Activated T-helper 2 cell treated with anti-CD3 and anti-CD28 coated beads, Interferon-gamma antibody, Interleukin-2, Interleukin-4, amounts not matched to agents 10 μg/mL and 5 μg/mL and 100 μg/mL, durations not matched to agents 14 hours and 24 hours and 36 hours (primary cell): ENCODE results near the gene UBR1. TPM values are rescaled to one million over a fixed set of nuclear protein-coding genes. Genes with fewer than 3 reads are reported as not detected.
"Not testable (repeated sequence)": the region's sequence is repeated elsewhere in the genome, so short reads cannot be mapped to it uniquely, and the experiment has no call there.

Source experiments
- DNase-seq: peaks from one replicate; pipeline ENCODE4 v3.0.0; 2021; ENCODE audit warnings: low spot score
- H3K27ac Mint-ChIP-seq: one replicate; pipeline ENCODE4 v1.8.0; 2021; ENCODE audit warnings: mixed read lengths
- H3K27me3 Mint-ChIP-seq: one replicate; pipeline ENCODE4 v1.8.0; 2021; ENCODE audit warnings: low read depth, mixed read lengths
- H3K36me3 Mint-ChIP-seq: one replicate; pipeline ENCODE4 v1.8.0; 2021; ENCODE audit warnings: low read depth, mixed read lengths
- H3K4me1 Mint-ChIP-seq: one replicate; pipeline ENCODE4 v1.8.0; 2021; ENCODE audit warnings: low read depth, mixed read lengths
- H3K4me3 Mint-ChIP-seq: one replicate; pipeline ENCODE4 v1.8.0; 2021; ENCODE audit warnings: low read depth, mild to moderate bottlenecking, moderate library complexity, mixed read lengths
- H3K9me3 Mint-ChIP-seq: one replicate; pipeline ENCODE4 v1.8.0; 2021; ENCODE audit warnings: mixed read lengths
- intact Hi-C: fragments of 100-400 bp; cut with micrococcal nuclease; formaldehyde crosslinking; loops from one replicate; pipeline ENCODE4 v1.15.1; 2023
- total RNA-seq: library from RNA; stranded (reverse); gene quantifications from 2 replicates; pipeline ENCODE4 v1.2.3, GENCODE V29; 2022

The UBR1 gene
- total RNA-seq, 1 donor from 2014 or later, result 36.7 TPM

DNA sequence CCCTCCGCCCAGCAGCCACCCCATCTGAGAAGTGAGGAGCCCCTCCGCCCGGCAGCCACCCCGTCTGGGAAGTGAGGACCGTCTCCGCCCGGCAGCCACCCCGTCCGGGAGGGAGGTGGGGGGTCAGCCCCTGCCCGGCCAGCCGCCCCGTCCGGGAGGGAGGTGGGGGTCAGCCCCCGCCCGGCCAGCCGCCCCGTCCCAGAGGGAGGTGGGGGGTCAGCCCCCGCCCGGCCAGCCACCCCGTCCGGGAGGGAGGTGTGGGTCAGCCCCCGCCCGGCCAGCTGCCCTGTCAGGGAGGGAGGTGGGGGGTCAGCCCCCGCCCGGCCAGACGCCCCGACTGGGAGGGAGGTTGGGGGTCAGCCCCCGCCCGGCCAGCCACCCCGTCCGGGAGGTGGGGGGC is 91.2 kb downstream of the UBR1 start:
- H3K9me3 Mint-ChIP-seq, H3K4me1 Mint-ChIP-seq, H3K27ac Mint-ChIP-seq, intact Hi-C loops, H3K4me3 Mint-ChIP-seq, DNase-seq, H3K27me3 Mint-ChIP-seq: not testable (repeated sequence)
- peaks cover 52% of the 10 kb centered on the region for H3K36me3 Mint-ChIP-seq

DNA sequence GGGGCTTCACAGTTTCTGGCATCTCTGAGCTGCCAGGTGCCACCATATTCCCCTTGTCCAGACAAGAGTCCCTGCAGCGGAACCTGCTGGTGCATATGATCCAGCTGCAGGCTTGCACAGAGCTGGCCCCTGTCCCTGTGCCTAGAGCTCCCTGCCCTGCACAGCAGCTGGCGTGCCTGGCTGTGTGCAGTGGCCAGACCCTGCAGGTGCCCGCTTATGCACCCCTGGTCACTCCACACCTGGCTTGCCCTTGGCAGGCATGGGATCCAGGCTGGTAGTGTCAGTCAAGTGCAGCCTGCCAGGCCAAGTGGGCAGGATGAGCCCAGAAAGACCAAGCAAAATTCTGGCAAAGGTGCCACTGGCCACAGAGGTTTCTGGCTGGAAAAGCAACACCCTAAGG is 96.6 kb downstream of the UBR1 start:
- Mint-ChIP-seq H3K27ac (no peak overlapping the region), H3K4me1 (no peaks in the 10 kb centered on the region), H3K9me3 (no peaks in the 10 kb centered on the region), H3K27me3 (no peaks in the 10 kb centered on the region), H3K36me3 (peaks cover 60% of the 10 kb centered on the region), H3K4me3 (no peak overlapping the region)
- intact Hi-C loops, result no loop called here
- DNase-seq, result no peak

DNA sequence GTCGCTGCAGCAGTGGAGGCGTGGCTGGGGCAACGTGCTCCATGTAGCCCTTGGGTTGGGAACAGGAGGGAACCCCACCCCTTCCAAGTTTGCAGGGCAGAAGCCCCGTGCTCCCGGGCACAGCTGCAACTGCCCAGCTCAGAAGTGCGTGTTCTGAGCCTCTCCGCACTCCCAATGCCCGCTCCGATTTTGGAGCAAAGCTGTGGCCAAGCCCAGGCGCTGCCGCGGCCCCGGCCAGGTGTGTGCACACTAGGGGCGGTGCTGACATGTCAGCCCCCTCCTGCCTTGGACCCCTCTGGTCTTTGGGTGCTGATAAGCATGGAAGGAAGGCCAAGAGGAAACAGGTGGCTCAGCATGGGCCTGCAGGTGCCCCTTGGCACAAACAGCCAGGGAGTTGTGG is 97.7 kb downstream of the UBR1 start:
- no peak overlapping the region for H3K27ac Mint-ChIP-seq
- no peaks in the 10 kb centered on the region for H3K9me3 Mint-ChIP-seq
- H3K4me3 Mint-ChIP-seq, result no peak overlapping the region
- H3K4me1 Mint-ChIP-seq, result no peaks in the 10 kb centered on the region
- intact Hi-C loops, result no loop called here
- no peaks in the 10 kb centered on the region for H3K27me3 Mint-ChIP-seq
- peaks cover 63% of the 10 kb centered on the region for H3K36me3 Mint-ChIP-seq
- no peak for DNase-seq

DNA sequence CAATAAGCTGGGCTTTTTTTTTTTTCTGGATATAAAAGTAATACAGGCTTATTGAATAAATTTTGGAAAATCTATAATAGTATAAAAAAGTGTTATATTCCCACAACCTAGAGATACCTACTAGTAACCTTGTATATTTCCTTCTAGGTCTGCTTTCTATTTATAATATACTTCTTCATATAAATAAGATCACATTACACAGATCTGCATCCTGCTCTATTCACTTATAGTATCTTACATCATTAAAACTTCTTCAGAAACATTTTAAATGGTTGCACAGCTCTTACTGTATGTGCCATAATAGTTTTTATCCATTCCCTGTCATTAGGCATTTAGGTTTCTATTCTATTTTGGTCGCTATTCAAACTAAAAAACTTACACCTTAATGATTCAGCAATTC is 98.3 kb downstream of the UBR1 start:
- intact Hi-C loops, result no loop called here
- Mint-ChIP-seq H3K4me1 (no peaks in the 10 kb centered on the region), H3K27ac (no peak overlapping the region), H3K27me3 (no peaks in the 10 kb centered on the region), H3K36me3 (peaks cover 65% of the 10 kb centered on the region), H3K4me3 (no peak overlapping the region), H3K9me3 (no peaks in the 10 kb centered on the region)
- DNase-seq, result no peak

DNA sequence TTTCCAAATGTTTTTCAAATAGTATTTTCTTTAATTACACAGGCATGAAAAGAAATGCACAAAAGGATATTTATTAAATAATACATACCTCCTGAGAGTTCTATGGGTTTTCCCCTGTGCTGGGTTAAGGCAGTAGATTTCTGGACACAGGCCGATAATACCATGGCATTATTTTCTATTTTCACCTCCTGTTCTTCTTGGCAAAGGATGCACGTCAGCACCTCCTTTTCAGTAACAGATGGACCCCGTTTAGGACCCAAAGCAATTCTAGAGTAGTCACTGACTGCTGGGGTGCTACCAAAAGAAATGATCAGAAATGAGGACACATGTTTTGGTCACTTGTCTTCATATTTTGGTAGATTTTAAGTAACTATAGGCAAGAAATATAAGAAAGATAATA is 98.8 kb downstream of the UBR1 start:
- Mint-ChIP-seq H3K36me3 (peaks cover 64% of the 10 kb centered on the region), H3K27me3 (no peaks in the 10 kb centered on the region), H3K9me3 (no peaks in the 10 kb centered on the region), H3K27ac (no peak overlapping the region), H3K4me3 (no peak overlapping the region), H3K4me1 (no peaks in the 10 kb centered on the region)
- no peak for DNase-seq
- intact Hi-C loops, result no loop called here

DNA sequence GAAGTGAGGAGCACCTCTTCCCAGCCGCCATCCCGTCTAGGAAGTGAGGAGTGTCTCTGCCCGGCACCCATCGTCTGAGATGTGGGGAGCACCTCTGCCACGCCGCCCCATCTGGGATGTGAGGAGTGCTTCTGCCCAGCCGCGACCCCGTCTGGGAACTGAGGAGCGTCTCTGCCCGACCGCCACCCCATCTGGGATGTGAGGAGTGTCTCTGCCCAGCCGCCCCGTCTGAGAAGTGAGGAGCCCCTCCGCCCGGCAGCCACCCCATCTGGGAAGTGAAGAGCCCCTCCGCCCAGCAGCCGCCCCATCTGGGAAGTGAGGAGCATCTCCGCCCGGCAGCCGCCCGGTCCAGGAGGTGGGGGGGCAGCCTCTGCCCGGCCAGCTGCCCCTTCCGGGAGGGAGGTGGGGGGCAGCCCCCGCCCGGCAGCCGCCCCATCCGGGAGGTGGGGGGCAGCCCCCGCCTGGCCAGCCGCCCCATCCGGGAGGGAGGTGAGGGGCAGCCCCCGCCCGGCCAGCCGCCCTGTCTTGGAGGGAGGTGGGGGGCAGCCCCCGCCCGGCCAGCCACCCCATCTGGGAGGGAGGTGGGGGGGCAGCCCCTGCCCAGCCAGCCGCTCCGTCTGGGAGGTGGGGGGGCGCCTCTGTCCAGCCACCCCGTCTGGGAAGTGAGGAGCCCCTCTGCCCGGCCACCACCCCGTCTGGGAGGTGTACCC is 100.8 kb downstream of the UBR1 start:
- H3K27me3 Mint-ChIP-seq, intact Hi-C loops: not testable (repeated sequence)
- H3K36me3 Mint-ChIP-seq, result peaks cover 48% of the 10 kb centered on the region

DNA sequence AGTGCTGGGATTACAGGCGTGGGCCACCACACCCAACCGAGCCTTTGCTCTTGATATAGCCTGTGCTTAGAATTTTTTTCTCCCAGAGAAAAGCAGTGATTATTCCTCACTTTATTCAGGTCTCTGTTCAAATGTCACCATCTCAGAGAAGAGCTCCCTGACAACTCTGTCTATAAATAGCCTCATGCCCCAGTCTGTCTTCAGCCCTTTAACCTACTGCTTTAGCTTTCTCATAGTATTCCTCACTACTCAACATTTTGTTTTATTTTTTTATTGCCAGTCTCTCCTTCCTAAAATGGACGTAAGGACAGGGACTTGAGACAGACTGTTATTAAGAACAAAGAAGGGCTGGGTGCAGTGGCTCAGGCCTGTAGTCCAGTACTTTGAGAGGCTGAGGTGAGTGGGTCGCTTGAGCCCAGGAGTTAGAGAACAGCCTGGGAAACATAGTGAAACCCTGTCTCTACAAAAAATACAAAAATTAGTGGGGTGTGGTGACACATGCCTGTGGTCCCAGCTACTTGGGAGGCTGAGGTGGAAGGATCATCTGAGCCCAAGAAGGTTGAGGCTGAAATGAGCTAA is 106.5 kb downstream of the UBR1 start:
- Mint-ChIP-seq H3K36me3 (peaks cover 47% of the 10 kb centered on the region), H3K27ac (no peak overlapping the region), H3K4me1 (peaks cover 12% of the 10 kb centered on the region), H3K4me3 (no peak overlapping the region), H3K9me3 (no peaks in the 10 kb centered on the region), H3K27me3 (no peaks in the 10 kb centered on the region)
- intact Hi-C loops, result no loop called here
- no peak for DNase-seq

More for the DNA sequence above, 100.8 kb downstream of the UBR1 start:
- not testable (repeated sequence) for H3K4me3 Mint-ChIP-seq, H3K9me3 Mint-ChIP-seq, DNase-seq, H3K4me1 Mint-ChIP-seq, H3K27ac Mint-ChIP-seq

DNA sequence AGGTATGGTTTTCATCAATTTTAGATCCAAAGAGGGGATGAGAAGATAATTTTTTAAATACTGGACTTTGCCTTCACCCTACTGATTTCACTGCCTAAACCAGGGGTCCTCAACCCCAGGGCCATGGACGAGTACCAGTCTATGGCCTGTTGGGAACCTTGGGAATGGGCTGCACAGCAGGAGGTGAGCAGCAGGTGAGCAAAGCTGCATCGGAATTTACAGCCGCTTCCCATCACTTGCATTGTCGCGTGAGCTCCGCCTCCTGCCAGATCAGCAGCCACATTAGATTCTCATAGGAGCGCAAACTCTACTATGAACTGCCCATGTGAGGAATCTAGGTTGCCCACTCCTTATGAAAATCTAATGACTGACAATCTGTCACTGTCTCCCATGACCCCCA is 109.0 kb downstream of the UBR1 start:
- intact Hi-C loops, result no loop called here
- Mint-ChIP-seq H3K36me3 (peaks cover 42% of the 10 kb centered on the region), H3K9me3 (no peaks in the 10 kb centered on the region), H3K4me3 (no peak overlapping the region), H3K4me1 (peaks cover 17% of the 10 kb centered on the region), H3K27ac (no peak overlapping the region), H3K27me3 (no peaks in the 10 kb centered on the region)
- no peak for DNase-seq

DNA sequence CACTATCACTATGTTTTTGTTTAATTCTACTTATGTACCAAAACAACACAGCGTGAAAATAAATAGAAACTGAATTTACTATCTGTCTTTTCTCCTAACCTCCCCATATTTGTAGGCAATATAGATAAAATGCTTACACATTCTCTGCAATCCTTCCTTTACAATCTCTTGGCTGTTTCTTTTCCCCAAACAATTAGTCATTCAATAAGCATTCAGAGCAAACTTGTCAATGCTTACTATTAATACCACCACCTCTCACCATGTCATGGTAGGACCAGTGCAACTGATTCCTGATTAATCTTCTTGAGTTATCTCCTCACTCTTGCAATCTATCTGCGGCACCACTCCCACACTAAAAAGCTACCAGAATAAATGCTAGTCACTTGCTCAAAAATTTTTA is 111.3 kb downstream of the UBR1 start:
- Mint-ChIP-seq H3K27me3 (no peaks in the 10 kb centered on the region), H3K4me1 (peaks cover 17% of the 10 kb centered on the region), H3K36me3 (peaks cover 50% of the 10 kb centered on the region), H3K4me3 (no peak overlapping the region), H3K27ac (no peak overlapping the region), H3K9me3 (no peaks in the 10 kb centered on the region)
- no peak for DNase-seq
- intact Hi-C loops, result no loop called here

DNA sequence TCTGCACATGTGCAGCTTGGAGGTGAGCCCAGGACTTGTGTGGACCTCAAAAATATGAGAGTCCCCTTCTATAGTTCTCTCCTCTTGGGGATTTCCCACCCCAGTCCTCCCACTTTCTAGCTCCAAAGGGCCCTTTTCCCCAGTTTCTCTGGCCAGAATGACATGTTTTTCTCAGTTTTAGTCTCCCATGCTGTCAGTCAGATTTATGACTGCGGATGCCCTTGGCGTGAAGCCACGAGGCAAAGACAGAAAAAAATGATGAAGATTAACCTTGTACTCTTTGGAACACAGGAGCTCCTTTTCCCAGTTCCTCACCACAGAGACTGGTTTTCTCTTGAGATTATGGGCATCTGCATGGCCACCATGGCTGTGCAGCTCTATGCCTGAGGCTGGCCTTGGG is 113.2 kb downstream of the UBR1 start:
- intact Hi-C loops, result no loop called here
- no peak overlapping the region for H3K27ac Mint-ChIP-seq
- no peaks in the 10 kb centered on the region for H3K27me3 Mint-ChIP-seq
- DNase-seq, result no peak
- no peaks in the 10 kb centered on the region for H3K9me3 Mint-ChIP-seq
- H3K4me1 Mint-ChIP-seq, result peaks cover 13% of the 10 kb centered on the region
- H3K36me3 Mint-ChIP-seq, result peaks cover 49% of the 10 kb centered on the region
- H3K4me3 Mint-ChIP-seq, result no peak overlapping the region

DNA sequence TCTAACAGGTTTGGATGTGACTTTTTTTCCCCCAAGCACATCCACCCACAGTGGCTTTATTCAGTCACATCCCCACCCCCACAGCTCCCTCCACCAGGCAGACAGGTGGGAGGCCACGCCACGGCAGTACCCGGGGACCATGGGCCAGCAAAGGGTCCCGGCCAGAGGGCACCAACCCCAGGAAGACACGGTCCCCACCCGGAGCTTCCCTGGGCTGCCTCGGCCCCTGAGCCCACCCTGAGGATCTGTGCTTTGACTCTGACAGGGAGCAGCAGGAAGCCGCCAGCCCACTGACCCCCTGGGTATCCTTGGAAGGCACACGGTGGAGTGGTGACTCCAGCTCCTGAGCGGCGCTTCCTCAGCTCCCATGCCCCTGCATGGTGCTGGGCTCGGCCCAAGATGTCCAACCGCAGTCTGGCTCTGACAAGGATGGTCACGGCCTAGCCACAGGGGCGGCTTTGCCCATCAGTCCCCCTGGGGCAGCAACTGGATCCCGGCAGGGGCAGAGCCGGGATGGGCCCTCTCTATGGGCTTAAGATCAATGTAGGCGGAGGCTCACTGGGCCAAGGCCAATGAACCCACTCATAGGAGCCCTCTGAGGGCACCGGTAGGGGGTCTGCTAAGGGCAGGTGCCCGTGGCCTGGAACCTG is 119.0 kb downstream of the UBR1 start:
- intact Hi-C loops, result no loop called here
- Mint-ChIP-seq H3K4me1 (no peaks in the 10 kb centered on the region), H3K4me3 (no peak overlapping the region), H3K36me3 (peaks cover 50% of the 10 kb centered on the region), H3K27me3 (no peaks in the 10 kb centered on the region), H3K27ac (no peak overlapping the region), H3K9me3 (no peaks in the 10 kb centered on the region)
- DNase-seq, result no peak

DNA sequence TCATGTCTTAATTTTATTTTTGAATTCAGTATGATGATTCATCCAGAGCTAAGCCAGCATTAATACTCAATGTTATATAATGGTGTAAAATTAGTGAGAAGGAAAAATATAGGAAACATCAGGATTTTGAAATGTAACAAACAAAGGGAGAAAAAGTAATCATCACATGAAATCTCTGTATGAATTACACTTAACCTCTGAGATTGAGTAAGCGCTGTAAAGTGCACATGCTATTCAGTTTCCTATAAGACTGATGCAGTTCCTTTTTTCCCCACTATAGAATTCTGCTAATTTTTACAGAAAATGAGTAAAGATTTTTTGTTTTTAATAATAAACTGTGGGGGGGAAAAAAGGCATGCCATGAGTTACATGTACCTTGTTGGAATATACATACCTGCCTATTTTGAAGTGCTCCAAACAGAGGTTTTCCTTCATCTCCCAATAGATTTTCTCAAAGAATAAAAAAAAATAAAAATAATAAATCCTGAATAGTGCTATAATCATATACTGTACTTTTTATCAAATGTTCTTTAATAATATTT is 121.3 kb downstream of the UBR1 start:
- H3K4me3 Mint-ChIP-seq, result no peak overlapping the region
- no peaks in the 10 kb centered on the region for H3K9me3 Mint-ChIP-seq
- peaks cover 50% of the 10 kb centered on the region for H3K36me3 Mint-ChIP-seq
- no peaks in the 10 kb centered on the region for H3K4me1 Mint-ChIP-seq
- no peak for DNase-seq
- intact Hi-C loops, result no loop called here
- no peaks in the 10 kb centered on the region for H3K27me3 Mint-ChIP-seq
- no peak overlapping the region for H3K27ac Mint-ChIP-seq

DNA sequence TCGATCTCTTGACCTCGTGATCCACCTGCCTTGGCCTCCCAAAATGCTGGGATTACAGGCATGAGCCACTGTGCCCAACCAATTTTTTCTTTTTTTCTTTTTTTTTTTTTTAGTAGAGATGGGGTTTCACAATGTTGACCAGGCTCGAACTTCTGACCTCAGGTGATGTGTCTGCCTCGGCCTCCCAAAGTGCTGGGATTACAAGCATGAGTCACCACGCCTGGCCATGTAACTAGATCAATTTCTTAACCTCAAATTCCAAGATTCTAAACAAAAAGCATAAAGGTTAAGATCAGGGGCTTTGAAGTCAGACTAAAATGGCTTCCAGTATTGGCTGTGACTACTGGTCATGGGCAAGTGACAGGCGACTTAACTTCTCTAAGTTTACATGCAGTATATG is 126.7 kb downstream of the UBR1 start:
- intact Hi-C loops, H3K27ac Mint-ChIP-seq, H3K4me3 Mint-ChIP-seq, H3K27me3 Mint-ChIP-seq, H3K9me3 Mint-ChIP-seq, DNase-seq, H3K4me1 Mint-ChIP-seq: not testable (repeated sequence)
- peaks cover 56% of the 10 kb centered on the region for H3K36me3 Mint-ChIP-seq
